Measurements from ENCODE around the gene PPIA.
"Not testable (repeated sequence)": the region's sequence is repeated elsewhere in the genome, so short reads cannot be mapped to it uniquely, and the experiment has no call there.

The PPIA gene

DNA sequence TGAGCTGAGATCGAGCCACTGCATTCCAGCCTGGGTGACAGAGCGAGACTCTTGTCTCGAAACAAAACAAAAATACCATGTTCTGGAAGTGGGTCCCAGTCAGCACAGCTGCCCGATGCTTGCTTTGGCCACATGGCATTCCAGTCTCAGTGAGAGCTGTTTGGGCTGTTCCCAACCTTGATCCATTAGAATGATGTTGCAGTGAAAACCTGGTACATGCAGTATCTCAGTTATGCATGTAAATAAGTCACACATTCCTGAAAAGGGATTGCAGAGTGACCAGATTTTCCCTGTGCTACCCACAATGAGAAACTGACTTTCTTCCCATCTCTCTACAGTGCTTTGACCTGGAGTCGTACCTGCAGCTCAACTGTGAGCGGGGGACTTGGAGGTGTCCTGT is 32.4 kb upstream of the PPIA start:
- DNase-seq (ENCODE audit: low spot score), result no peak

GRCh38 chr7:44764665-44765578 is 31.6 kb upstream of the PPIA start:
- peak; percentile 5 for DNase-seq (ENCODE audit: low spot score)

GRCh38 chr7:44765579-44766415 is 30.7 kb upstream of the PPIA start:
- DNase-seq (ENCODE audit: low spot score), result no peak

- DNase-seq (ENCODE audit: low spot score), result no peak
Measured at GRCh38 chr7:44766416-44766801, 30.1 kb upstream of the PPIA start.

GRCh38 chr7:44767134-44767911 is 29.2 kb upstream of the PPIA start:
- DNase-seq (ENCODE audit: low spot score), result peak; percentile 4

GRCh38 chr7:44767912-44768627 is 28.4 kb upstream of the PPIA start:
- peak; percentile 48 for DNase-seq (ENCODE audit: low spot score)

- DNase-seq (ENCODE audit: low spot score), result peak; percentile 9
Measured at GRCh38 chr7:44768628-44769371, 27.7 kb upstream of the PPIA start.

GRCh38 chr7:44769376-44769775 is 27.1 kb upstream of the PPIA start:
- DNase-seq (ENCODE audit: low spot score), result no peak

DNA sequence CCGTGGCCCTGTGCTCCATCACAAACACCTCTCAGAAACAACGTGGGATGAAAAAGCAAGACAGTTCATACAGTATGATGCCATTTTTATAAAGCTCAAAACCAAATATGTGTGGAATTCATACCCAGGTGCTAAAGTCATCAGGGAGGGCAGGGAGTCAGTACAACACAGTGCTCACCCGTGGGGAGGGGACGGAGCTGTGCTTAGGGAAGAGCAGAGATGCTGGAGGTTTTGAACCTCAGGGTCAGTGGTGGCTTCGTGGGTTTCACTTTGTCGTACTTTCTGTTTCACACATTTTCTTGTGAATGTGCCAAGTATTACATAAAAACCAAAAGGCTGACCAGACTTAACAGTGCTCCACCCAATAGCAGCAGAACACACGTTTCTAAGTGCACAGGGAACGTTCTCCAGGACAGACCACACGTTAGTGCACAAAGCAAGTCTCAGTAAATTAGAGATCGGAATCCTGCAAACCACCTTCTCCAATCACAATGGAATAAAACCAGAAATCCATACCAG is 26.6 kb upstream of the PPIA start:
- DNase-seq (ENCODE audit: low spot score), result peak; percentile 76

DNA sequence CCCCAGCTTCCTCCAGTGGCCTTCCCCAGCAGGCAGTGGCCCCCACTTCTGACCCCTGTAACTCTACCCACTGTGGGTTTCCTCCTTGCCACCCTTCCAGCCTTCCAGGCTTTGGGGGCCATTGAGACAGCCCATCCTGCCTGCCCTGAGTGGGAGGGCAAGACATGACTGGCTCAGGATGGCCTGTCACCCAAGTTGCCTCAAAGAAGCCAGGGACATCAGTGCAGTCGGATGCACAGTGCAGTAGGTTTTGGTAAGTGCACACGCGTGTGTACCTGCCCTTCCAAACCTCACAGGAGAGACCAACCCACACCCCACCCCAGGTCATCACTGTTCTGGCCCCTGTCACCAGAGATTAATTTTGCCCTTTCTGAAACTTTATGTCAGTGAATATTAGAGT is 25.1 kb upstream of the PPIA start:
- no peak for DNase-seq (ENCODE audit: low spot score)

DNA sequence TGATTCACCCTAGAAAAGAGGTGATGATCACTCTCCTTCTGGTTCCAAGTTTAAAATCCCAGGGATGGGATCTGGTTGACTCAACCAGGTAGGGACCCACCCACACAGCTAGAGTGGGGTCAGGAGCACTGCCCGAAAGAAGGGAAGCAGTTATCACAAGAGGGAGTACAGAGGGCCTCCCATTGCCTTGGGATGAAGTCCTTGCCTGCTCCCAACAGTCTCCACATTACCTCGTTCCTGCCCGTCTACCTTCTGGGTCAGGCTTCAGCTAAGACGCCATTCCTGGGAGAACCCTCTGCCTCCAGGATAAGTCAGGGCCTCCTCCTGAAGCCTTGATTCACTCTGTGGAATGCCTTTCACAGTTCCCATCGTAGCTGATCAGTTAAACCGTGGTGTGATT is 24.0 kb upstream of the PPIA start:
- DNase-seq (ENCODE audit: low spot score), result no peak

DNA sequence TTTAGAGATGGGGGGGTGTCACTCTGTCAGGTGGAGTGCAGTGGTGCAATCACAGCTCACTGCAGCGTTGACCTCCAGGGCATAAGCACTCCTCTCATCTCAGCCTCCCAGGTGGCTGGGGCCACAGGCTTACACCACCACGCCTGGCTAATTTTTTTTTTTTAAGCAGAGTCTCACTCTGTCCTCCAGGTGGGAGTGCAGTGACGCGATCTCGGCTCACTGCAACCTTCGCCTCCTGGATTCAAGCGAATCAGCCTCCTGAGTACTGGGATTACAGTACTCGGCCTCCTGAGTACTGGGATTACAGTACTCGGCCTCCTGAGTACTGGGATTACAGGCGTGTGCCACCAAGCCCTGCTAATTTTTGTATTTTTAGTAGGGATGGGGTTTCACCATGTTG is 23.6 kb upstream of the PPIA start:
- DNase-seq (ENCODE audit: low spot score), result no peak

GRCh38 chr7:44774486-44774885 is 22.0 kb upstream of the PPIA start:
- DNase-seq (ENCODE audit: low spot score), result not testable (repeated sequence)

- DNase-seq (ENCODE audit: low spot score), result peak; percentile 7
Measured at GRCh38 chr7:44775383-44776107, 20.9 kb upstream of the PPIA start.

- peak; percentile 5 for DNase-seq (ENCODE audit: low spot score)
Measured at GRCh38 chr7:44776211-44776610, 20.3 kb upstream of the PPIA start.

DNA sequence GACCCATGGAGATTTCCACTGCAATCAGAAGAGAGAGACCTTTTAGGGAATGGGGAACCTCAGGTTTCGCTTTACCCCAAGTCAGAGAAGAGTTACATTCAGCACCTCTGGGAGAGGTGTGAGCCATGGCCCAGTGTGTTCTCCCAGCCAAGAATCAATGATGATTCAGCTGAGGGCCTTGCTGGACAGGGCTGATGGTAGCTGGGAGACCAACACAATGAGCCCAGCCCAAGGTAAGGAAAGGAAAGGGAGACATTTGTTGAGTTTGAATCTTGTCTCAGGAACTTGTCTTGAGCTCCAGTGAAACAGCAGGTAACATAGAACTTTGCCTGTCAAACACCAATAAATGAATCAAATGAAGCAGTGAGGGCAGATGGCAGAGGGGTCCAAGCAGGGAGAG is 14.0 kb upstream of the PPIA start:
- DNase-seq (ENCODE audit: low spot score), result peak; percentile 14

GRCh38 chr7:44783407-44783806 is 13.1 kb upstream of the PPIA start:
- no peak for DNase-seq (ENCODE audit: low spot score)

DNA sequence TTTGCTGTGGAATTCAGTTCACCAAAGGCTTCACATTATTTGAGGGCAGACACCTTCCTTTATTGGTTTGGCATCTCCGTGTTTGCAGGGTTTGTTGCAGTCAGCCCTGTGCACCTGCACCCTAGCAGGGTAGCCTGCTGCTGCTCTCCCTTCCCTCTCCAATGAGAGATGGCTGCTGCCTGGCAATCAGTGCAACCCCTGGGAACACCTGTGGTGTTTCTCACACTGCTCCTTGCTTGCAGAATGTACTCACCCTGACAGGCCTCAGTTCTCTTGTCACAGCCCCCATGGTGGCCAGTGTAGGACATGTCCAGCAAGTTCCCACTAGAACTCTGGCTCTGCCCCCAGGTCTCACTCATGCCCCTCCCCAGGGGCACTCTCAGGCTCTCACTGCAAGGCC is 12.1 kb upstream of the PPIA start:
- peak; percentile 5 for DNase-seq (ENCODE audit: low spot score)

DNA sequence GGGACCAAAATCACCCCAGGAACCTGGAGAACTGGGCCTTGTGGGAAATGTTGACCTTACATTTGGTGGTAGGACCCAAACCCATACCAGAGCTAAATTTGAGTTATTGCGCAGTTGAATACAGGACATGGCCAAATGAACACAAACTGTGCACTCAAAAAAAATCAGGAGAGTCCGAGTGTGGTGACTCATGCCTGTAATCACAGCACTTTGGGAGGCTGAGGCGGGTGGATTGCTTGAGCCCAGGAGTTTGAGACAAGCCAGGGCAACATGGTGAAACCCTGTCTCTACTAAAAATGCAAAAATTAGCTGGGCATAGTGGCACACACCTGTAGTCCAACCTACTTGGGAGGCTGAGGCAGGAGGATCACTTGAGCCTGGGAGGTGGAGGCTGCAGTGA is 11.3 kb upstream of the PPIA start:
- DNase-seq (ENCODE audit: low spot score), result not testable (repeated sequence)

- DNase-seq (ENCODE audit: low spot score), result no peak
Measured at GRCh38 chr7:44787041-44787440, 9.4 kb upstream of the PPIA start.
